Measurements from ENCODE around the gene ARHGAP44. TPM values are rescaled to one million over a fixed set of nuclear protein-coding genes. Genes with fewer than 3 reads are reported as not detected.
A peak's percentile ranks its signal among the peaks of the same experiment; 100 is the strongest.

ARHGAP44 gene
- total and polyA plus RNA-seq, 2 donors (not counting 1 experiment from before 2014, with no cell fraction given), result 0.78 to 11.6 TPM

- Mint-ChIP-seq H3K27ac (peak overlapping the region; percentile 84), H3K9me3 (ENCODE audit: insufficient read depth) (no peaks in the 10 kb centered on the region), H3K4me1 (peaks cover 22% of the 10 kb centered on the region), H3K4me3 (no peak overlapping the region), H3K27me3 (no peaks in the 10 kb centered on the region)
- DNase-seq, result no peak
- intact Hi-C loops (cut with micrococcal nuclease), result no loop called here
- H3K4me1 ChIP-seq (ENCODE audit: control insufficient read depth in 2 of 2, insufficient read depth in 2 of 2, low read length in 2 of 2), result peaks cover 0 to 12% of the 10 kb centered on the region in 2 donors
- WGBS (ENCODE audit: insufficient coverage), result 96% methylated on average over 23 of the region's 25 CpGs
- ChIA-PET CTCF (interaction anchor here (1.2 to 1.5 kb wide), 2 partner anchors 13 to 733 kb away, joined by 3 to 7 read pairs; no protein-coding TSS in a partner anchor), POLR2A (interaction anchor here (1.2 kb wide), 1 partner anchor 50 kb away, joined by 5 read pairs; no protein-coding TSS in a partner anchor)
- H3K4me3 ChIP-seq (ENCODE audit: control extremely low read depth in 1 of 5, extremely low read depth in 1 of 5, insufficient read depth in 1 of 5, low read depth in 2 of 5, low read length in 4 of 5), result no peak overlapping the region
- H3K9me3 ChIP-seq (ENCODE audit: control extremely low read depth in 1 of 3, control insufficient read depth in 2 of 3, insufficient read depth in 1 of 3, low read length in 2 of 3), result no peaks in the 10 kb centered on the region
- H3K27ac ChIP-seq (ENCODE audit: low read length in 2 of 2), result no peak overlapping the region
- H3K4me2 ChIP-seq (replicated peaks; ENCODE audit: low read depth, low read length, poor library complexity, severe bottlenecking), result no peak overlapping the region
- TF ChIP-seq, protein P1, sequence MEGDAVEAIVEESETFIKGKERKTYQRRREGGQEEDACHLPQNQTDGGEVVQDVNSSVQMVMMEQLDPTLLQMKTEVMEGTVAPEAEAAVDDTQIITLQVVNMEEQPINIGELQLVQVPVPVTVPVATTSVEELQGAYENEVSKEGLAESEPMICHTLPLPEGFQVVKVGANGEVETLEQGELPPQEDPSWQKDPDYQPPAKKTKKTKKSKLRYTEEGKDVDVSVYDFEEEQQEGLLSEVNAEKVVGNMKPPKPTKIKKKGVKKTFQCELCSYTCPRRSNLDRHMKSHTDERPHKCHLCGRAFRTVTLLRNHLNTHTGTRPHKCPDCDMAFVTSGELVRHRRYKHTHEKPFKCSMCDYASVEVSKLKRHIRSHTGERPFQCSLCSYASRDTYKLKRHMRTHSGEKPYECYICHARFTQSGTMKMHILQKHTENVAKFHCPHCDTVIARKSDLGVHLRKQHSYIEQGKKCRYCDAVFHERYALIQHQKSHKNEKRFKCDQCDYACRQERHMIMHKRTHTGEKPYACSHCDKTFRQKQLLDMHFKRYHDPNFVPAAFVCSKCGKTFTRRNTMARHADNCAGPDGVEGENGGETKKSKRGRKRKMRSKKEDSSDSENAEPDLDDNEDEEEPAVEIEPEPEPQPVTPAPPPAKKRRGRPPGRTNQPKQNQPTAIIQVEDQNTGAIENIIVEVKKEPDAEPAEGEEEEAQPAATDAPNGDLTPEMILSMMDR (IDR thresholded peaks at IDR 0.05), result no peak
- no peak for TF ChIP-seq EZH2 (IDR thresholded peaks at IDR 0.05; ENCODE audit: borderline replicate concordance, insufficient read depth, low read depth, low read length, poor library complexity, severe bottlenecking)
- no peak overlapping the region for H2AFZ ChIP-seq (ENCODE audit: insufficient read depth, low read depth, low read length, poor library complexity, severe bottlenecking)
- H3K9ac ChIP-seq (ENCODE audit: low read length), result no peak overlapping the region
- ATAC-seq (ENCODE audit: low read depth), result no peak
- no peaks in the 10 kb centered on the region for H3K79me2 ChIP-seq (ENCODE audit: control insufficient read depth, insufficient read depth, low read length)
- H3K36me3 ChIP-seq (replicated peaks in 1 of 2; ENCODE audit: control extremely low read depth in 1 of 2, control insufficient read depth in 1 of 2, extremely low read depth in 1 of 2, insufficient read depth in 2 of 2, low read length in 1 of 2), result peaks cover under 1 to 43% of the 10 kb centered on the region in 2 experiments
- no peaks in the 10 kb centered on the region for H3K27me3 ChIP-seq (replicated peaks in 1 of 4; ENCODE audit: control extremely low read depth in 1 of 4, control insufficient read depth in 3 of 4, insufficient read depth in 4 of 4, low read length in 3 of 4)
- no peaks in the 10 kb centered on the region for H4K20me1 ChIP-seq (ENCODE audit: control insufficient read depth, insufficient read depth, low read length, poor library complexity, severe bottlenecking)
Observed at GRCh38 chr17:12990041-12990808, 200.9 kb downstream of the ARHGAP44 start.

DNA sequence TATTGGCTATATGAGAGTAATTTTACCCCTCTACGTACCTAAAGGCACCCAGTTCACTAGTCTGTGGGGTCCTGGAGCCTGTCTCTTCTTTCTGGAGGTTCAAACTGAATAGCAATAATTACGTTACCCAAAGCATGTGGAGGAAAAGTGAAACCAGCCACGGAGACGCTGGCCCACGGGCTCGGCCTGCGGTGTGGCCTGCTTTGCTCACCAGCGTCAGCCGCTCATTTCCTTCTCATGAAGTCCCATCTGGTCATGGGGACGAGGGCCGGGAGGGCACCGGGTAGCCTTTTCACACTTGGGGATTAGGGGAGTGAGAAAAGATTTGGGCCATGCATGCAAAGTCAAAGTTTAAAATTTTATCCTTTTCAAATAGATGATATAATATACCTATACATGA is 201.6 kb downstream of the ARHGAP44 start:
- Mint-ChIP-seq H3K27me3 (no peaks in the 10 kb centered on the region), H3K4me3 (no peak overlapping the region), H3K9me3 (ENCODE audit: insufficient read depth) (no peaks in the 10 kb centered on the region), H3K4me1 (peaks cover 22% of the 10 kb centered on the region), H3K27ac (no peak overlapping the region)
- Histone ChIP-seq H3K79me2 (ENCODE audit: control insufficient read depth, insufficient read depth, low read length) (no peaks in the 10 kb centered on the region), H3K27ac (ENCODE audit: low read length in 2 of 2) (no peak overlapping the region), H4K20me1 (ENCODE audit: control insufficient read depth, insufficient read depth, low read length, poor library complexity, severe bottlenecking) (no peaks in the 10 kb centered on the region), H2AFZ (ENCODE audit: insufficient read depth, low read depth, low read length, poor library complexity, severe bottlenecking) (no peak overlapping the region), H3K36me3 (replicated peaks in 1 of 2; ENCODE audit: control extremely low read depth in 1 of 2, control insufficient read depth in 1 of 2, extremely low read depth in 1 of 2, insufficient read depth in 2 of 2, low read length in 1 of 2) (peaks cover 2 to 50% of the 10 kb centered on the region in 2 experiments), H3K9ac (ENCODE audit: low read length) (no peak overlapping the region), H3K4me3 (ENCODE audit: control extremely low read depth in 1 of 5, extremely low read depth in 1 of 5, insufficient read depth in 1 of 5, low read depth in 2 of 5, low read length in 4 of 5) (no peak overlapping the region), H3K9me3 (ENCODE audit: control extremely low read depth in 1 of 3, control insufficient read depth in 2 of 3, insufficient read depth in 1 of 3, low read length in 2 of 3) (no peaks in the 10 kb centered on the region), H3K4me1 (ENCODE audit: control insufficient read depth in 2 of 2, insufficient read depth in 2 of 2, low read length in 2 of 2) (peaks cover 0 to 12% of the 10 kb centered on the region in 2 donors), H3K4me2 (replicated peaks; ENCODE audit: low read depth, low read length, poor library complexity, severe bottlenecking) (no peak overlapping the region), H3K27me3 (replicated peaks in 1 of 4; ENCODE audit: control extremely low read depth in 1 of 4, control insufficient read depth in 3 of 4, insufficient read depth in 4 of 4, low read length in 3 of 4) (no peaks in the 10 kb centered on the region)
- ChIA-PET POLR2A (no interaction called here), CTCF (interaction anchor here (1.1 to 1.5 kb wide), 2 partner anchors 12 to 14 kb away, joined by 3 to 7 read pairs; no protein-coding TSS in a partner anchor)
- 98% methylated on average over 8 of the region's 12 CpGs for WGBS (ENCODE audit: insufficient coverage)
- DNase-seq (no peak), ATAC-seq (ENCODE audit: low read depth) (no peak)
- intact Hi-C loops (cut with micrococcal nuclease), result no loop called here
- TF ChIP-seq, protein P1 (IDR thresholded peaks at IDR 0.05), result no peak
- no peak for TF ChIP-seq EZH2 (IDR thresholded peaks at IDR 0.05; ENCODE audit: borderline replicate concordance, insufficient read depth, low read depth, low read length, poor library complexity, severe bottlenecking)

Measured in B cell (primary cell).